Astrocyte (in vitro differentiated cells and primary cell): Measurements from ENCODE around the gene TCP1. TPM values are rescaled to one million over a fixed set of nuclear protein-coding genes. Genes with fewer than 3 reads are reported as not detected.

Experiments used
- DNase-seq: peaks from one replicate; pipeline ENCODE4 v3.0.0-alpha.2; 2010; ENCODE audit warnings: low read depth
- FAIRE-seq: peaks from 2 replicates; lab custom pipeline; 2011; peaks lifted over from hg19 to GRCh38; lab: Jason Lieb, UNC
- H2AFZ ChIP-seq: 2 replicates; pipeline ENCODE4 v1.6.0; 2012; ENCODE audit warnings: low read depth, low read length, inconsistent platforms
- H3K27ac ChIP-seq: 2 replicates; pipeline ENCODE4 v1.5.1; 2011; ENCODE audit warnings: low read depth, low read length, inconsistent platforms
- H3K27me3 ChIP-seq: 2 replicates; pipeline ENCODE4 v1.6.0; 2011; ENCODE audit warnings: low read length, inconsistent platforms; ENCODE audit not compliant: insufficient read depth
- H3K36me3 ChIP-seq: 2 replicates; pipeline ENCODE4 v1.5.1; 2011; ENCODE audit warnings: low read length, inconsistent platforms; ENCODE audit not compliant: insufficient read depth
- H3K4me1 ChIP-seq: 2 replicates; pipeline ENCODE4 v1.5.1; 2011; ENCODE audit warnings: low read length, inconsistent platforms; ENCODE audit not compliant: insufficient read depth
- H3K4me2 ChIP-seq: 2 replicates; pipeline ENCODE4 v1.6.0; 2012; ENCODE audit warnings: low read length, inconsistent platforms
- H3K4me3 ChIP-seq: 2 replicates; pipeline ENCODE4 v1.5.1; 2011; ENCODE audit warnings: low read depth, mild to moderate bottlenecking, low read length, inconsistent platforms; ENCODE audit not compliant: insufficient read depth
- H3K79me2 ChIP-seq: 2 replicates; pipeline ENCODE4 v1.6.0; 2012; ENCODE audit warnings: mild to moderate bottlenecking, low read length, inconsistent platforms; ENCODE audit not compliant: insufficient read depth
- H3K9ac ChIP-seq: 2 replicates; pipeline ENCODE4 v1.6.0; 2012; ENCODE audit warnings: mild to moderate bottlenecking, low read length, inconsistent platforms
- H3K9me3 ChIP-seq: 2 replicates; pipeline ENCODE4 v1.5.1; 2012; ENCODE audit warnings: low read depth, mild to moderate bottlenecking, low read length, inconsistent platforms; ENCODE audit not compliant: insufficient read depth
- H4K20me1 ChIP-seq: 2 replicates; pipeline ENCODE4 v1.6.0; 2012; ENCODE audit warnings: low read length, inconsistent platforms; ENCODE audit not compliant: insufficient read depth
- H3K27ac Mint-ChIP-seq: one replicate; pipeline ENCODE4 v1.8.0; 2021; ENCODE audit warnings: mild to moderate bottlenecking, mixed read lengths; ENCODE audit not compliant: unreplicated experiment
- H3K27me3 Mint-ChIP-seq: one replicate; pipeline ENCODE4 v1.8.0; 2021; ENCODE audit warnings: low read depth, mixed read lengths; ENCODE audit not compliant: unreplicated experiment
- H3K36me3 Mint-ChIP-seq: one replicate; pipeline ENCODE4 v1.8.0; 2021; ENCODE audit warnings: low read depth, mixed read lengths; ENCODE audit not compliant: unreplicated experiment
- H3K4me1 Mint-ChIP-seq: one replicate; pipeline ENCODE4 v1.8.0; 2021; ENCODE audit warnings: low read depth, mixed read lengths; ENCODE audit not compliant: unreplicated experiment
- H3K4me3 Mint-ChIP-seq: one replicate; pipeline ENCODE4 v1.8.0; 2021; ENCODE audit warnings: mild to moderate bottlenecking, moderate library complexity, mixed read lengths; ENCODE audit not compliant: unreplicated experiment
- H3K9me3 Mint-ChIP-seq: one replicate; pipeline ENCODE4 v1.8.0; 2021; ENCODE audit warnings: mild to moderate bottlenecking, mixed read lengths; ENCODE audit not compliant: unreplicated experiment
- EZH2 ChIP-seq: IDR thresholded peaks from 2 replicates; pipeline ENCODE4 v1.6.1; 2012; ENCODE audit warnings: mild to moderate bottlenecking, low read length, inconsistent platforms; ENCODE audit not compliant: insufficient read depth
- total RNA-seq: library from RNA; stranded (reverse); gene quantifications from 2 replicates; pipeline ENCODE4 v1.2.1, GENCODE V29; 2021
- TF ChIP-seq, protein P1 (sequence below): IDR thresholded peaks from 2 replicates; pipeline ENCODE4 v1.5.1; 2011; ENCODE audit warnings: low read depth, mild to moderate bottlenecking, inconsistent platforms, low read length, moderate library complexity; ENCODE audit not compliant: insufficient read depth

The TCP1 gene
- total RNA-seq, 1 donor from 2014 or later = 256 TPM

DNA sequence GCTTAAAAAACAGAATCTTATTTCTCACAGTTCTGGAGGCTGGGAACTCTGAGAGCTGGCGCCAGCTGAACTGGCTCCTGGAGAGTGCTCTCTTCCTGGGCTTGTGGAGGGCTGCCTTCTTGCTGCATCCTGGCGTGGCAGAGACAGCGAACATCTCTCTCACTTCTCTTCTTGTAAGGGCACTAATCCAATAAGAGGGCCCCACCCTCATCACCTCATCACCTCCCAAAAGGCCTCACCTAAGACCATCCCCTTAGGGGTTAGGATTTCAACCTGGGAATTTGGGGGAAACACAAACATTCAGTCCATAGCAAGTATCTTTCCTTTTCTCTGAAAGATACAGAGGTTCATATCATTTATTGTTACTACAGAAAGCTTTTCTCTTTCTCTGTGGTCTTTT lies 34.6 kb upstream of the TCP1 start:
- H4K20me1 ChIP-seq = no peaks in the 10 kb centered on the region

DNA sequence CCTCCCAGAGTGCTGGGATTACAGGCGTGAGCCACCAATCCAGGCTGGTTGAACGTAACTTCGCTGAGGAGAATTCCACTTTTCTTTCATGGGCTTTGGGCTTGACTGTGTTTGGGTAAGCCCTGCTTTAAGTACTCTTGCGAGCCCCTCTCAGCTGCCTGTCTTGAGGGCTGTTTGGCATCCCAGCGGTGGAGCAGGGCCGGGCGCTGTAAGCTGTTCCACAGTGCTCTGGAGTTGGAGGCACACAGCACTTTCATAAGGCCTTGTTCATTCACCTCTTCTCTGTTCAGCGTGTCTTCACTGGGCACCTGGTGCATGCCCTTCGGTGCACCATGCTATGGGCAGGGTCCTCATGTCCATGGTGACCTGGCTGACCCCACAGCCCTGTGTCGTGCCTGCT lies 32.3 kb upstream of the TCP1 start:
- Histone ChIP-seq H3K4me2 (no peak overlapping the region), H3K79me2 (no peaks in the 10 kb centered on the region), H3K4me3 (no peak overlapping the region), H3K9ac (no peak overlapping the region), H3K27me3 (peaks cover 2% of the 10 kb centered on the region), H3K36me3 (no peaks in the 10 kb centered on the region), H2AFZ (no peak overlapping the region), H3K9me3 (no peaks in the 10 kb centered on the region), H3K27ac (no peak overlapping the region), H3K4me1 (no peaks in the 10 kb centered on the region), H4K20me1 (no peaks in the 10 kb centered on the region)
- TF ChIP-seq EZH2 = no peak
- TF ChIP-seq, protein P1, sequence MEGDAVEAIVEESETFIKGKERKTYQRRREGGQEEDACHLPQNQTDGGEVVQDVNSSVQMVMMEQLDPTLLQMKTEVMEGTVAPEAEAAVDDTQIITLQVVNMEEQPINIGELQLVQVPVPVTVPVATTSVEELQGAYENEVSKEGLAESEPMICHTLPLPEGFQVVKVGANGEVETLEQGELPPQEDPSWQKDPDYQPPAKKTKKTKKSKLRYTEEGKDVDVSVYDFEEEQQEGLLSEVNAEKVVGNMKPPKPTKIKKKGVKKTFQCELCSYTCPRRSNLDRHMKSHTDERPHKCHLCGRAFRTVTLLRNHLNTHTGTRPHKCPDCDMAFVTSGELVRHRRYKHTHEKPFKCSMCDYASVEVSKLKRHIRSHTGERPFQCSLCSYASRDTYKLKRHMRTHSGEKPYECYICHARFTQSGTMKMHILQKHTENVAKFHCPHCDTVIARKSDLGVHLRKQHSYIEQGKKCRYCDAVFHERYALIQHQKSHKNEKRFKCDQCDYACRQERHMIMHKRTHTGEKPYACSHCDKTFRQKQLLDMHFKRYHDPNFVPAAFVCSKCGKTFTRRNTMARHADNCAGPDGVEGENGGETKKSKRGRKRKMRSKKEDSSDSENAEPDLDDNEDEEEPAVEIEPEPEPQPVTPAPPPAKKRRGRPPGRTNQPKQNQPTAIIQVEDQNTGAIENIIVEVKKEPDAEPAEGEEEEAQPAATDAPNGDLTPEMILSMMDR = no peak
- peaks cover 39% of the 10 kb centered on the region for H3K27me3 Mint-ChIP-seq
- peaks cover 5% of the 10 kb centered on the region for H3K9me3 Mint-ChIP-seq
- H3K27ac Mint-ChIP-seq = no peak overlapping the region
- no peak overlapping the region for H3K4me3 Mint-ChIP-seq
- FAIRE-seq (no peak), DNase-seq (no peak)
- no peaks in the 10 kb centered on the region for H3K4me1 Mint-ChIP-seq
- H3K36me3 Mint-ChIP-seq = peaks cover 13% of the 10 kb centered on the region

More for the DNA sequence above, 34.6 kb upstream of the TCP1 start:
- Mint-ChIP-seq H3K9me3 (peaks cover 5% of the 10 kb centered on the region), H3K4me1 (no peaks in the 10 kb centered on the region), H3K36me3 (peaks cover 12% of the 10 kb centered on the region), H3K27me3 (peaks cover 22% of the 10 kb centered on the region), H3K4me3 (no peak overlapping the region), H3K27ac (no peak overlapping the region)
- H3K9ac ChIP-seq = no peak overlapping the region
- TF ChIP-seq, protein P1 = no peak
- no peak for TF ChIP-seq EZH2
- no peak overlapping the region for H3K4me3 ChIP-seq
- FAIRE-seq (no peak), DNase-seq (no peak)
- H3K27ac ChIP-seq = no peak overlapping the region
- peaks cover 2% of the 10 kb centered on the region for H3K27me3 ChIP-seq
- no peaks in the 10 kb centered on the region for H3K4me1 ChIP-seq
- no peaks in the 10 kb centered on the region for H3K79me2 ChIP-seq
- no peaks in the 10 kb centered on the region for H3K9me3 ChIP-seq
- no peak overlapping the region for H2AFZ ChIP-seq
- H3K36me3 ChIP-seq = no peaks in the 10 kb centered on the region
- no peak overlapping the region for H3K4me2 ChIP-seq

DNA sequence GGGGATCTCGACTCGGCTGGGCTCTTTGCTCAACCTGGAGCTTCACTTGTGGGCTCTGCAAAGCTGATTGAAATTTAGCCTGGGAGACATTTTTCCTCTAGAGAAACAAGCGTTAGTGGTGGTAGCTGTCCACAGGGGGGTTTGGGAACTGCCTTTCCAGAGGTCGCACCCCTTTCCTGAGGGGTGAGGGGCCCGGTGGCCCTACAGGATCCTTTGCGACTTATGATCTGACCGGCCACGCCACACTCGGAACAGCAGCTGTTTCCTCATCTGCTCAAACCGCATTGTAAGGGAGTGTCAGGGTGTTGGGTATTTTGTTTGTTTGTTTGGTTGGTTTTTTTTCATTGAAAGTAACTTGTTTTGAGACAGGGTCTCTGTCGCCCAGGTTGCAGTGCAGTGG lies 31.7 kb upstream of the TCP1 start:
- Mint-ChIP-seq H3K4me3 (no peak overlapping the region), H3K36me3 (peaks cover 13% of the 10 kb centered on the region), H3K9me3 (peaks cover 5% of the 10 kb centered on the region), H3K27ac (no peak overlapping the region), H3K27me3 (peaks cover 39% of the 10 kb centered on the region), H3K4me1 (no peaks in the 10 kb centered on the region)
- Histone ChIP-seq H3K27me3 (peaks cover 2% of the 10 kb centered on the region), H4K20me1 (no peaks in the 10 kb centered on the region), H3K4me2 (no peak overlapping the region), H3K79me2 (no peaks in the 10 kb centered on the region), H2AFZ (no peak overlapping the region), H3K4me3 (no peak overlapping the region), H3K4me1 (no peaks in the 10 kb centered on the region), H3K36me3 (no peaks in the 10 kb centered on the region), H3K9ac (no peak overlapping the region), H3K27ac (no peak overlapping the region), H3K9me3 (no peaks in the 10 kb centered on the region)
- TF ChIP-seq EZH2 = no peak
- TF ChIP-seq, protein P1 = no peak
- no peak for DNase-seq
- no peak for FAIRE-seq
